H1 (cell line): ENCODE data around the gene IL12B.

Experiments
- ASH2L ChIP-seq: fragments of 200-600, 300-600 bp; sonication (generic); IDR thresholded peaks from one replicate; pipeline ENCODE4 v1.7.1; 2017; ENCODE audit warnings: low read length
- ATF3 ChIP-seq: IDR thresholded peaks from 2 replicates; pipeline ENCODE4 v1.6.1; 2011; ENCODE audit warnings: low read depth, mild to moderate bottlenecking, low read length; ENCODE audit not compliant: insufficient read depth
- BCL11A ChIP-seq, 2 experiments: IDR thresholded peaks; one replicate each; pipeline ENCODE4 v1.6.1; 2011; ENCODE audit warnings: low read depth in 2 of 2, low read length in 2 of 2, mild to moderate bottlenecking in 2 of 2
- CEBPB ChIP-seq: IDR thresholded peaks from 2 replicates; pipeline ENCODE4 v1.6.1; 2012; ENCODE audit warnings: low read depth, low read length
- CTCF ChIP-seq, 3 experiments: IDR thresholded peaks; 1 replicate in 2 of 3; 2 replicates in 1 of 3; pipeline versions ENCODE4 v1.5.1 to v1.6.1; 2011; ENCODE audit warnings: low read length in 3 of 3, mild to moderate bottlenecking in 3 of 3, inconsistent platforms in 2 of 3, low read depth in 1 of 3, moderate library complexity in 1 of 3; ENCODE audit not compliant: insufficient read depth in 1 of 3; ENCODE audit errors: control extremely low read depth in 1 of 3
- EZH2 ChIP-seq: fragments of 200-600 bp; sonication (generic); IDR thresholded peaks from 2 replicates; pipeline ENCODE4 v1.7.1; 2012; ENCODE audit warnings: low read depth, mild to moderate bottlenecking, moderate library complexity, low read length, inconsistent platforms; ENCODE audit not compliant: severe bottlenecking
- JUN ChIP-seq: IDR thresholded peaks from 2 replicates; pipeline ENCODE4 v1.6.1; 2011; ENCODE audit warnings: low read depth, mild to moderate bottlenecking, improper control_type of control experiment, low read length
- POU5F1 ChIP-seq: IDR thresholded peaks from 2 replicates; pipeline ENCODE4 v1.6.1; 2011; ENCODE audit warnings: low read depth, mild to moderate bottlenecking, low read length, moderate library complexity
- RAD21 ChIP-seq, 2 experiments: IDR thresholded peaks in 1 of 2; conservative IDR thresholded peaks in 1 of 2; 2 replicates each; pipeline ENCODE4 v1.6.1; 2011; ENCODE audit warnings: low read depth in 2 of 2, low read length in 2 of 2, improper control_type of control experiment in 1 of 2, inconsistent platforms in 1 of 2, mild to moderate bottlenecking in 1 of 2, moderate library complexity in 1 of 2
- TF ChIP-seq, protein P1 (sequence below): IDR thresholded peaks from 2 replicates; pipeline ENCODE4 v1.6.1; 2012; ENCODE audit warnings: inconsistent platforms

DNA sequence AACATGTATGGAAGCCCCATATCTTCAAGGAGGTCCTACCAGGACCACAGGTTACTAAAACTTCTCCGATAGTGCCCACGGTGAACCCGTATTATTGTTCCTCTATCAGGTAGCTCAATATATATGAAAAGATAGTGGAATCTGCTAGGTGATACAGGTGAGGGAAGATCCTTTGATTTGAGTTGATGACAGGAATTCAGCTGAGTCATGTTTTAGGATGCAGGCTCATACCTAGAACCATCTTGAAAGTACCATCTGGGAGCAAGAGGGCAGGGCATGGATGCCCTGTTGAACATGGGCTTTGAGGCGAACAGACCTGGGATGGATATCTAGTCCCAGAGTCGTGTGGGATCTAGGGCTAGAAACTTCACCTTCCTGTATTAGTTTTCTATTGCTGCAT lies 35.4 kb downstream of the IL12B start:
- TF ChIP-seq EZH2 (no peak), POU5F1 (no peak), CTCF (IDR thresholded peaks at IDR 0.05; ENCODE audit: control extremely low read depth in 1 of 3, insufficient read depth in 1 of 3, low read depth in 1 of 3, low read length in 3 of 3) (no peak), ASH2L (no peak), RAD21 (IDR thresholded peaks at IDR 0.05 in 1 of 2, conservative IDR thresholded peaks at IDR 0.05 in 1 of 2; ENCODE audit: low read depth in 2 of 2, low read length in 2 of 2) (no peak), ATF3 (no peak), CEBPB (no peak), JUN (no peak), BCL11A (IDR thresholded peaks at IDR 0.05; ENCODE audit: low read depth in 2 of 2, low read length in 2 of 2) (no peak)
- TF ChIP-seq, protein P1, sequence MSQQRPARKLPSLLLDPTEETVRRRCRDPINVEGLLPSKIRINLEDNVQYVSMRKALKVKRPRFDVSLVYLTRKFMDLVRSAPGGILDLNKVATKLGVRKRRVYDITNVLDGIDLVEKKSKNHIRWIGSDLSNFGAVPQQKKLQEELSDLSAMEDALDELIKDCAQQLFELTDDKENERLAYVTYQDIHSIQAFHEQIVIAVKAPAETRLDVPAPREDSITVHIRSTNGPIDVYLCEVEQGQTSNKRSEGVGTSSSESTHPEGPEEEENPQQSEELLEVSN: no peak
